ENCODE results near the gene CTDP1. TPM values are rescaled to one million over a fixed set of nuclear protein-coding genes. Genes with fewer than 3 reads are reported as not detected.

Gene CTDP1
- total RNA-seq, 1 experiment from 2014 or later = 24.9 TPM

DNA sequence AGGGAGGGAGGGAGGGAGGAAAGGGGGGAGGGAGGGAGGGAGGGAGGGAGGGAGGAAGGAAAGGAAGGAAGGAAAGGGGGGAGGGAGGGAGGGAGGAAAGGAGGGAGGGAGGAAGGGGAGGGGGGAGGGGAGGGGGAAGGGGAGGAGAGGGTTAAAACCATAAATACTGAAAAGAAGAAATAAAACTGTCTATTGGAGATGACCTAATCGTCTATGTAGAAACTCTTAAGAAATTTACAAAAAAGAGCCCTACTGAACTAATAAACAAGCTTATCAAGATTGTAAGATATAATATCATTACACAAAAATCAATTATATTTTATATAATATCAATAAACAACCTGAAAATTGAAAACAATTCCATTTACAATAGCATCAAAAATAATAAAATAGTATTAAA is 32.3 kb upstream of the CTDP1 start:
- H2AFZ ChIP-seq (ENCODE audit: low read depth, low read length, poor library complexity, severe bottlenecking) = no peak overlapping the region
- no peaks in the 10 kb centered on the region for H3K9me3 ChIP-seq (ENCODE audit: control insufficient read depth in 1 of 2, insufficient read depth in 1 of 2, low read depth in 1 of 2, low read length in 2 of 2)
- DNase-seq (ENCODE audit: low read depth, low spot score) (no peak), ATAC-seq (no peak)
- CTCF ChIA-PET = no interaction called here
- H3K27me3 ChIP-seq (ENCODE audit: insufficient read depth, low read length) = no peaks in the 10 kb centered on the region; the same call in 1 of the 2 replicates
- no peaks in the 10 kb centered on the region for H3K36me3 ChIP-seq (ENCODE audit: control insufficient read depth in 1 of 2, insufficient read depth in 2 of 2, low read length in 2 of 2)
- no peaks in the 10 kb centered on the region for H3K9me2 ChIP-seq (ENCODE audit: insufficient read depth)
- H3K9ac ChIP-seq (ENCODE audit: low read length) = no peak overlapping the region
- H3K4me2 ChIP-seq (ENCODE audit: low read length) = no peak overlapping the region
- intact Hi-C loops (cut with micrococcal nuclease) = loop anchor here (10.0 kb wide), 1 partner anchor 773 kb away; no protein-coding TSS in a partner anchor
- H3K79me2 ChIP-seq (ENCODE audit: insufficient read depth, low read length) = no peaks in the 10 kb centered on the region
- H3K27ac ChIP-seq (ENCODE audit: low read depth, low read length) = no peak overlapping the region
- no peak overlapping the region for H3K4me3 ChIP-seq (replicated peaks in 1 of 2; ENCODE audit: low read depth in 1 of 2, low read length in 2 of 2)
- POLR2A ChIA-PET = no interaction called here
- no peaks in the 10 kb centered on the region for H4K20me1 ChIP-seq (ENCODE audit: insufficient read depth)
- peaks cover 0 to 5% of the 10 kb centered on the region in 2 experiments; a peak in 1 of 4 replicates for H3K4me1 ChIP-seq (ENCODE audit: control insufficient read depth in 1 of 2, insufficient read depth in 2 of 2, low read length in 2 of 2)
- TF ChIP-seq POLR2A (IDR thresholded peaks at IDR 0.05; ENCODE audit: borderline replicate concordance, extremely low read depth, insufficient read depth, insufficient read length) (no peak), YY1 (IDR thresholded peaks at IDR 0.05; ENCODE audit: extremely low read depth, insufficient replicate concordance, low read depth, low read length) (no peak), POLR2AphosphoS5 (IDR thresholded peaks at IDR 0.05; ENCODE audit: low read depth, low read length) (no peak), CEBPB (IDR thresholded peaks at IDR 0.05; ENCODE audit: low read depth) (no peak), SP1 (IDR thresholded peaks at IDR 0.05; ENCODE audit: low read depth) (no peak), TCF7L2 (IDR thresholded peaks at IDR 0.05; ENCODE audit: borderline replicate concordance, extremely low read depth, insufficient read depth, insufficient read length) (no peak), CTCF (IDR thresholded peaks at IDR 0.05 in 2 of 3, conservative IDR thresholded peaks at IDR 0.05 in 1 of 3; ENCODE audit: borderline replicate concordance in 1 of 3, insufficient read depth in 1 of 3, low read depth in 2 of 3, low read length in 2 of 3) (no peak), ELF1 (IDR thresholded peaks at IDR 0.05; ENCODE audit: borderline replicate concordance, low read depth) (no peak), ZNF274 (IDR thresholded peaks at IDR 0.05; ENCODE audit: low read depth, low read length) (no peak)
- RAD21 ChIA-PET (ENCODE audit: low non-redundant PET in 1 of 2, low total read pairs in 2 of 2, uncharacterized antibody in 2 of 2, unreplicated experiment in 2 of 2) = no interaction called here
- no TSS peak for BruUV-seq (replicated peaks)
